NK-92 treated with Interleukin-12 subunit alpha and Interleukin-12 subunit beta, amount 100 ng/mL, for 24 hours (cell line): ENCODE data around the gene FBXO34.
"Not testable (repeated sequence)": the region's sequence is repeated elsewhere in the genome, so short reads cannot be mapped to it uniquely, and the experiment has no call there.

ENCODE experiments used
- DNase-seq: peaks from one replicate; lab custom pipeline; 2025; lab: John Stamatoyannopoulos, UW

The FBXO34 gene

DNA sequence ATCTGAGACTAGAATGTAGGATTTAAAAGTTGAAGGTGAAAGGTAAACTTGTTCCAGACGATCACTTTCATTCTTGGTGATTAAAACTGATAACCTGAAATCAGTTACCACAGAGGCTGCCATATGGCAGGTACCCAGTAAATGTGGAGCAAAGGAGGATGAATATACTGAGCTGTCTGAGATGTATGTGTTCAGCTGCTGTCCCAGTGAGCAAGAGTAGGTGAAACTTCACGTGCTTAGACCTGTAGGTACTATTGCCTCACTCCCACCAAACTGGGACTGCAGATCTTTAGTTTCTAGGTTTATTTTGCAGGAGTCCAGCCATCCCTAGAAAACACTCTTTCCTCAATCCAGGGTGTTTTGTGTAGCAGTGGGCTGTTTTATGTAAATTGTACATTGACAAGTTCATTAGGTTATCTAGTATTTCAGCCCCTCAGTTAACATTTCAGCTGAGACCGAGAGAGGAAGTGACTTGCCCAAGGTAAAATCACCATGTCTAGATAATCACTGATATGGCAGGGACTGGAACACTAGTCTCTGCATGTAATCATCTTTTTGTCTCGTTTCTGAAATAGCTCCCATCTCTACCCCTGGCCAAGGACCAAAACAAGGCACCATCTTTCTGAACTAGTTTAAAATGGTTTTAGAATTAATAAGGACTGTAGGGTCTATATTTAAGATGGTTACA lies 77.7 kb downstream of the FBXO34 start:
- no peak for DNase-seq

DNA sequence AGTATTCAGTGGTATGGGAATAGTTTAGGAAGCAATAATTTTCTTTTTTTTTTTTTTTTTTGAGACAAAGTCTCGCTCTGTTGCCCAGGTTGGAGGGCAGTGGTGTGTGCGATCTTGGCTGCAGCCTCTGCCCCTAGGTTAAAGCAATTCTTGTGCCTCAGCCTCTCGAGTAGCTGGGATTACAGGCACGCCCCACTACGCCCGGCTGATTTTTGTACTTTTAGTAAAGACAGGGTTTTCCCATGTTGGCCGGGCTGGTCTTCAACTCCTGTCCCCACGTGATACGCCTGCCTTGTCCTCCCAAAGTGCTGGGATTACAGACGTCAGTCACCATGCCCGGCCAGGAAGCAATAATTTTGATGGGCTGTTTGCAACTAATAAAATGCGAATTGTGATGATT lies 78.3 kb downstream of the FBXO34 start:
- no peak for DNase-seq

DNA sequence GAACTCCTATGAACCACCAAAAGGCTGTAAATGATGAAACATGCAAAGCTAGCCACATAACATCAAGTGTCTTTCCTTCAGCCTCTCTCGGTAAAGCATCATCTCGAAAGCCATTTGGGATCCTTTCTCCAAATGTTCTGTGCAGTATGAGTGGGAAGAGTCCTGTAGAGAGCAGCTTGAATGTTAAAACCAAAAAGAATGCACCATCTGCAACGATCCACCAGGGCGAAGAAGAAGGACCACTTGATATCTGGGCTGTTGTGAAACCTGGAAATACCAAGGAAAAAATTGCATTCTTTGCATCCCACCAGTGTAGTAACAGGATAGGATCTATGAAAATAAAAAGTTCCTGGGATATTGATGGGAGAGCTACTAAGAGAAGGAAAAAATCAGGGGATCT lies 79.2 kb downstream of the FBXO34 start:
- no peak for DNase-seq

DNA sequence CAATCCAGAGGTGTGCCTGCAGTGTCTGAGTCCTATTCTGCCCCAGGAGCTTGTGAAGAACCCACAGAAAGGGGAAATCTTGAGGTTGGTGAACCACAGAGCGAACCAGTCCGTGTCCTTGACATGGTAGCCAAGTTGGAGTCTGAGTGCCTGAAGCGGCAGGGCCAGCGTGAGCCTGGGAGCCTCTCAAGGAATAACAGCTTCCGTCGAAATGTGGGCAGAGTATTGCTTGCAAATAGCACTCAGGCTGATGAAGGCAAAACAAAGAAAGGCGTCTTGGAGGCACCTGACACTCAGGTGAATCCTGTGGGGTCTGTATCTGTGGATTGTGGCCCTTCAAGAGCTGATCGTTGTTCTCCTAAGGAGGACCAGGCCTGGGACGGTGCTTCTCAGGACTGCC lies 79.9 kb downstream of the FBXO34 start:
- no peak for DNase-seq

DNA sequence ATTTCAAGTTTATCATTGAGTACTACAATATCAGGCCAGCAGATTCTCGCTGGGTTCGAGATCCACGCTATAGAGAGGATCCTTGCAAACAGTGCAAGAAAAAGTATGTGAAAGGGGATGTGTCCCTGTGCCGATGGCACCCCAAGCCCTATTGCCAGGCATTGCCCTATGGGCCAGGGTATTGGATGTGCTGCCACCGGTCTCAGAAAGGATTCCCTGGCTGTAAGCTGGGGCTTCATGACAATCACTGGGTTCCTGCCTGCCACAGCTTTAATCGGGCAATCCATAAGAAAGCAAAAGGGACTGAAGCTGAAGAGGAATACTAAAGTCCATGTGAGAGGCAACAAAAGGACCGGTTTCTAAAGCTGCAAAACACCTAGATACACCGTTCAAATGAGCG lies 81.0 kb downstream of the FBXO34 start:
- no peak for DNase-seq

DNA sequence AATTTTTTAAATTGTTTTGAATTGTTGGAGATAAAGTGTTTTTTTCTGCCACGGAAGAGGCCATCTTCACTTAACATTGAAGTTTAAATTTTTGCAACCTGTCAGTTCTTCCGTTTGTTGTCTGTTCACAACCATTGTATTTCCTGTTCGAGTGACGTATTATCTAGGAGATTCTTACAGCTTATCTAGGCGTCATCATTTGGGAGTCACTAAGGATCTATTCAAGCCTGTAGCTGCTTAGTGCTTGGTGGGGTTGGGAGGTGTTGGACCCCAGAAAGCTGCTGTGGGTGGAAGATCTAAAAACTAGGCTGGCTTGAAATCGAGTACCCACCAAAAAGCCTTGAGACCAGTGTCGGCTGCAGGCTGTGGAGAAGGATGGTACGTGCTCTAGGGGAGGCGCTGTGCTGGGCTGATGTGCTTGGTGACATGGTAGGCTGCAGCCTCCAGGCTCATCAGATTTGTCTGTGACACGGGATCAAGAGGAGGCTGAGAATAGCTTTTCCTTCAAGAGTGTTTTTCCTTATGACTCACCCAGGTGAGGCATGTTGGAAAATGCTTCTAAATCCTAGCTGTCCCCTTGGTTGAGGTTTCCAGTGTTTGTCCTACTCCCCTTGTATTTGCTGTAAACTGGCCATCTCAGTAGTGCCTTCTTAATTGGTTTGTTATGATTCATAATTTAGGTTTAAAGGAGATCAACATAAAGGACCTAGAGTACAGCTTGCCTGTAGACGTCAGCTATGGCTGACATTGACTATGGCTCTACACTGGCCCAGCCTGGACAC lies 82.7 kb downstream of the FBXO34 start:
- no peak for DNase-seq

DNA sequence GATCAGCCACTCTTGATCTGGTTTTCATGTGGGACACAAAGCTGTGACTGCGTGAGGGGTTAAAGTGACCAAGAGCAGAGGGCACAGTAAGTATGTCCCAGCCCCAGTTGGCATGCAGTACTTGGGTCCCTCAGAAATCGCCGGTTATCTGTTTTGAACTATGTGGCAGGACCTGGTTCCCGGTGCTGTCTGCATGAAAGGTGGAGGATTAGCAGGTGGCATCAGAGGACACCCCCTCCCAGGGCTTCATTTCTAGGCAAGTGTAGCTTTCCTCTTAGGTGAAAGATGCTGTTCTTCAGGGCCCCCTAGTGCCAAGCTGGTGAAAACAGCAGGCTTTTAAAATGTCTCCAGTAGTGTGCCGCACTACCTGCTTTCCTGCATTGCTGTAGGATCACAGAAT lies 83.3 kb downstream of the FBXO34 start:
- DNase-seq = peak; percentile 28

DNA sequence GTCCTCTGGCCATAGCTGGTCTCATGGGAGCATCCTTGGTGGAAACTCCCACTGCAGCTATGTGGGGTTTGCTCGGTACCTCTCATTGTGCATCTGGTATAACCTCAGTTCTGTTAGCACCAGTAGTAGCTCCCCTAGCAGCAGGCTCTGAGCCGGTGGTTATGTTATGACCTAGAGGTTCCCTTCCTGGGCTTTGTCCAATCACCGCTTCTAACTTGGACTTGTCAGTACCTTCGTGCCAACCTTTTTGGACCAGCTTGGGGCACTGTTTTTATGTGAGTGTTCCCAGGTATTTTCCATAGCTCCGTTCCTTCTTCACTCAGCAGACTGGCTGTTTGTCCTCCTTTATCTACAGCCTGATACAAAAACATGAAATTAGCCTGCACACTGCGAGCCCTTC lies 84.7 kb downstream of the FBXO34 start:
- no peak for DNase-seq

DNA sequence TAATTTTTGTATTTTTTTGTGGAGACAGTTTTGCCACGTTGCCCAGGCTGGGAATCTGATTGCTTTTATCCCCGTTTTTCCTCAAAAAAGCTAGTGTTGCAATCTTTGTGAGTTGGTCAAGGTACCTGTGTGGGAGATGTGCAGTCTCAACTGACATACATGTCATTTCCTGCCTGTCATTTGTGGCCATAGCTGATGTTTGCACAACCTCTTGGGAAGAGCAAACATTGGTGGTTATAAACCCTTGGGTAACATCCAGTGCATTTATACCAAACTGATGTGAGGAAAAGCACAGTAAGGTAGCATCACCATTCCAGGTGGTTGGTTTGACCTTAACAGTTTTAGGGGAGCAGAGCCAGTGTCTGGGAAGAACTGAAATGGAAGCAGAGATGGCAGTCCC lies 85.7 kb downstream of the FBXO34 start:
- no peak for DNase-seq

DNA sequence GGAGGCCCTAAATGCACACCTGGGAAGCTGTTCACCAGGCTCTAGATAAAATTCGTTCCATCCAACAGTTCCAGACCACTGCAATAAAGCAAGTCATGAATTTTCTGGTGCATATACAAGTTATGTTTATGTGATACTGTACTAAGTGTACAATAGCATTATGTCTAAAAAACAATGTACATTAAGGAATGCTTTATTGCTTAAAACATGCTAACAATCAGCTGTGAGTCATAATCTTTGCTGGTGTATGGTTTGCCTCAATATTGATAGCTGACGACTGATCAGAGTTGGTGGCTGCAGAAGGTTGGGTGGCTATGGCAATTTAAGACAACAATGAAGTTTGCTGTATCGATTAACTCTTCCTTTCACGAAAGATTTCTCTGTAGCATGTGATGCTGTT lies 88.1 kb downstream of the FBXO34 start:
- no peak for DNase-seq

DNA sequence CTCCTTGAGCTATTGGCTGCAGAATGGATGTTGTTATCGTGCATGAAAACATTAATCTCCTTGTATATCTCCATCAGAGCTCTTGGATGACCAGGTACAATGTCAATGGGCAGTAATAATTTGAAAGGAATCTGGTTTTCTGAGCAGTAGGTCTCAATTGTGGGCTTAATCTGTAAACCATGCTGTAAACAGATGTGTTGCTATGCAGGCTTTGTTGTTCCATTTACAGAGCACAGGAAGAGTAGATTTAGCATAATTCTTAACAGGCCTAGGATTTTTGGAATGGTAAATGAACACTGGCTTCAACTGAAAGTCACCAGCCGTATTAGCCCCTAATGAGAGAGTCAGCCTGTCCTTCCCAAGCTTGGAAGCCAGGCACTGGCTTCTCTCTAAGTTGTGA lies 90.0 kb downstream of the FBXO34 start:
- no peak for DNase-seq

DNA sequence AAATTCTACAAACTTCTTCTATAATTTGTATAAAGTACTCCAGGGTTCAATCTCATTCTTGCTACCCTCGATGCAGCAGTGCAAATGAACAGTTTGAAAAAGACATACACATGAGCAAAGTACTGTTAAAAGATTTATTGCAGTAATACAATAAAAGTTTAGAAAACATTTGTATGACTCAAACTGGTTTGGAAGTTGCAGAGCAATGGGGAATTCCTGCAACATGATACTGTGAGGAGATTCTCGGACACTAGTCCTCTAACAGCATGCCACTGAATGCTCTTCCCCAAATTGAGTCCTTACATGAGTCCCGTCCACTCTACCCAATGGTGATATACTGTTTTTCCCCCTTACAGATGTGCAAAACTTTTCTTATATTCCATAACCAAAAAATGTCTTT lies 95.0 kb downstream of the FBXO34 start:
- no peak for DNase-seq

DNA sequence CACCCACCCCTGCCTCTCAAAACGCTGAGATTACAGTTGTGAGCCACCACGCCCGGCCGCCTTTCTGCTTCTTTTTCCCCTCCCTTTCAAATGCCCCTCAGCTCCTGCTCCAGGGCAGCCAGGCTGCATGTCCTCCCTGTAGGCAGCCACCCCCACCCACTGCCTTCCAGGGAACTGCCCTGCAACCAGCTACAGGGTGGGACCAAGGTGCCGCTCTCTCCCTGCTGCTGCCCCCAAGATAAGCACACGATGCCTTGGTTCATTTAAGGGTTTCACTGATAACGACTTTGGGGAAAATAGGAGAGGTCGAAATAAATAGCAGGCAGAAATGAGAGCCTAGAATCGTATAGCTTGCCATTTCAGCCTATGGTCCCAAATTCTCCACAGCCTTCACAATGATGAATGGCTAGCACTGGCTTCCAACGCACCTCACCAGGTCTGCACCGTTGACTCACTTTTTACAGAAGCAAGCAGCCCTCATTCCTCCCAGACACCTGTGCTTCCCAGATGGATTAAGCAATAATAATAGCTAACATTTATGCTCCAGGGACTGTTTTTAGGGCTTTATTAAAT lies 99.7 kb downstream of the FBXO34 start:
- no peak for DNase-seq

DNA sequence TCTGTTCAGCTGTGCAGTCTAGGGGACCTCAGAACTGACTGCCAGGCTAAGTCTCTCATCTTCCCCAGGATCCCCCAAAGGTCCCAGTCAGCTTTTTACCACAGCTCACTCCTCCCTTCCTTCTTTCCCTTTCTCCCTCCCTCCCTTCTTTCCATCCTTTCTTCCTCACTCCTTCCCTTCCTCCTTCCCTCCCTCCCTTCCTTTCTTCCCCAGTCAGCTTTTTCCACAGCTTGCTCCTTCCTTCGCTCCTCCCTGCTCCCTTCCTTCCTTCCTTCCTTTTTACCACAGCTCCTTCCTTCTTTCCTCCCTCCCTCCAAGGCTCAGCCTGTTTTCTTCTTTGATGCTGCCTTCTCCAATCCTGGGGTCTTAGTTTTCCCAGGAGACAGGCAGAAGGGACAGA lies 101.2 kb downstream of the FBXO34 start:
- DNase-seq = no peak

DNA sequence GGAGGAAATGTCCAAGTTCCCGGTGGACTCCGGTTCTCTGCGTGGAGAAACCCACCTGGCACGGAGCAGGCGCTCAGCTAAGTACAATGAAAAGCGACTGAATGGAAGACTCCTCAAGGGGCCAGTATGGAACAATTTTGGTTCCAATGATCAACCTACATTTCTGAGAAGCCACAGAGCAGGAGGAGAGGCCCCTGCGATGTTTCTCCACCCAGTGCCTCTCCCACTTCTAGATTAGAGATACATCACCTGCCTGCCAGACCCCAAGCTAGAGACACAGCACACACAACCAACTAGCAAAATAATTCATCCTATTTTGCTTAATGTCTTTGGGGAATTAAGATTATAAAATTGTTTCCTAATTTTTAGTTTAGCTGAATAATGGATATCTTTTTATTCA lies 101.6 kb downstream of the FBXO34 start:
- no peak for DNase-seq

DNA sequence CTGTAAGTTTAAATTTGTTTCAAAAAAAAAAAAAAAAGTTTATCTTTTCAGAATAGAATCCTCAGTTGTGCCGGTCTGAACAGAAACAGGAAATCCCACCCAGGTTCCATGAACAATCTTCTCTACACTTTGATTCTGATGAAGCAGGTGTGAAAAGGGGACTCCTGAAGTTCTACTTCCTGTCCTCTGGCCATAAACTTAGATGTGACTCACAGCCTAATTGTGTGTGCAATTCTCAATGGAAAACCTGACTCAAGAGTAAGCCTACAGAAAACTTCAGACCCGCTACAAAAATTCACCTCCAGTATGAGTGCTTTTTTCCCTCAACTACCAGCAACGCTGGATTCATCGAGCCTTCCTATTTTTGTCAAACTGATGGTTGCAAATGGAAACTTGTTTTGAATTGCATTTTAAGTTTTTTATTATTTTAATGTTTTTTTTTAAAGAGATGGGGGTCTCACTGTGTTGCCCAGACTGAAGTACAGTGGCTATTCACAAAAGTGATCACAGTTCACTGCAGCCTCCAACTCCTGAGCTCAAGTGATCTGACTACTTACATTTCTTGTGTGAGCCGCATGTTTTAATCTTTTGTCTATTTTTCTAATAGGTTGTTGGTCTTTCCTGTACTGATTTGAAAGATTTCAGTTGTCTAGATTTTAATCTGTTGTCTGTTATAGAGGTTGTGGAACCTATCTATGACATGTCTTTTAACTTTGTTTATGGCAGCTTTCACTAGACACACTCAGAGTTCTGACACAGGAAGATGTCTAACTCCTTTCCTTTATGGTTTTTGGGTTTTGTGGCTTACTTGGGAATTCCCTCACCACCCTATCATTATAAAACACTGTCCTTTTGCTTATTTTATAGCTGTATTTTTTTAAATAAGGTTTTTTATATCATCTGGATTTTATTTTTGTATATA lies 102.8 kb downstream of the FBXO34 start:
- no peak for DNase-seq

DNA sequence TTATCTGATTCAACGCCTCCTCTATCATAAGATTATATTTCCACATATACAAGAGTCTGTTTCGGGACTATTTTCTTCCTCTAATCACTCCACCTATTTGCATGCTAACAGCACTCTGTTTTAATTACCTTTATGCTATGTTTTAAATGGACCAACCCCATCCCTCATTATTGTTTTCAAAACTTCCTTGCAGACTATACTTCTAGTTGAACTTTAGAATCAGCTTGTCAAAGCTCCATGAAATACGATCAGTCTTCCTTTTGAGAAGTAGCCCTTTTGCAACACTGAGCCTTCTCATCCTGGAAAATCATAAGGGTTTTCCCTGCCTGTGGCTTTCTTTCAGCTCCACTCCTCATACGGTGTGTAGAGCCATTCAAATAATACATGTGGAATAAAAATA lies 103.5 kb downstream of the FBXO34 start:
- no peak for DNase-seq

DNA sequence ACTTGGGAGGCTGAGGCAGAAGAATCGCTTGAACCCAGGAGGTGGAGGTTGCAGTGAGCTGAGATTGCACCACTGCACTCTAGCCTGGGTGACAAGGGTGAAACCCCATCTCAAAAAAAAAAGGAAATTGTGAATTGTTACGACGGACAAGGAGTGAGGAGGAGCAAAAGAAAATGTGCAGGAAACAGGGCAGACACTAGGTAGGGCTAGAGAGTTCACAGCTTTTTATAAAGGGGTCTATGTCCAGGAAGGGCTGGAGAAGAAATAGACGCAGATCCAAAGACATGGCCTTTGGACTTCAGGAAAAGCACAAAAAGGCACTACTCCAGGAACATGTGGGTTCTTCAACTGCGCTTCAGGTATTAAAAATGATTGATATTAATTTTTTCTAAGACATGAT lies 106.0 kb downstream of the FBXO34 start:
- no peak for DNase-seq

DNA sequence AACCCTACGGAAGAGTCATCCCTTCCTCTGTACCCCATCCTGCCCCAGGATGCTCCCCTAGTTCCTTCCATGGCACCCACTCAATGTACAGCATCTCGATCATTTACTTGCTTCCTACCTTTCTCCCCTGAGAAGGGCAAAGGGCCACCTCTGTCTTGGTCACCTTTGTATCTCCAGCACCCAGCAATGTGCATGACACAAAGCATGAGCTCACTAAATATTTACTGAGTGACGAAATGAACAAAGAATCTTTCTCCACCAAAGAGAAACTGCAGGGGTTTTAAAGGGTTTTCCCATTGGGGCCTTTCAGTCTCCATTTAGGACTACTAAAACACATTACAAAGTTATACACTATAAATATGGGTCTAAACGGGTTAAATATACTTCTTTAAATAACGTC lies 109.8 kb downstream of the FBXO34 start:
- DNase-seq = no peak

DNA sequence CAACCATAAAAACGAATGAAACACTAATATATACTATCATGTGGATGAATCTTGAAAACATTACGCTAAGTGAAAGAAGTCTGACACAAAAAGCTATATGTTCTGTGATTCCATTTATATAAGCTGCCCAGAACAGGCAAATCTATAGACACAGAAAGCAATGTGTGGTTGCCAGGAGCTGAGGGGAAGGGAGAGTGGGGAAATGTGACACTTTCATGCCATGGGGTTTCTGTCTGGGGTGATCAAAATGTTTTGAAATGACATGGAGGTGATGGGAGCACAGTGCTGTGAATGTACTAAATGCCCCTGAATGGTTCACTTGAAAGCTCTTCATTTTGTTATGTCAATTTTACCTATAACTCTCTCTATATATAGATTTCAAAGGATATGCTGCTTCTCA lies 110.3 kb downstream of the FBXO34 start:
- DNase-seq = no peak

DNA sequence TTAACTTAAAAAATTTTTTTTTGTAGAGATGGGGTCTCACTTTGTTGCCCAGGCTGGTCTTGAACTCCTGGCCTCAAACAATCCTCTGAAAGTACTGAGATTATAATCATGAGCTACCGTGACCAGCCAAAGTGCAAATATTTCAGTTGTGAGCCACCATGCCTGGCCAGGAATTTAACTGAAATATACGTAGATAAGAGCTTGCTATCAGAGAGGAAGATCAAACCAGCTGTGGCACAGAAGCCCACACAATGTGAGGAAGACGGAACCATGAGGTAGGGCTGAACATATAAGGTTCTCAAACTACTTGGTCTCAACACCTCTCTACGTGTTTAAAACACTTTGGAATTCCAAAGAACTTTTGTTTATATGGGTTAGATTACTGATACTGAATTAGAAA lies 111.3 kb downstream of the FBXO34 start:
- DNase-seq = no peak

DNA sequence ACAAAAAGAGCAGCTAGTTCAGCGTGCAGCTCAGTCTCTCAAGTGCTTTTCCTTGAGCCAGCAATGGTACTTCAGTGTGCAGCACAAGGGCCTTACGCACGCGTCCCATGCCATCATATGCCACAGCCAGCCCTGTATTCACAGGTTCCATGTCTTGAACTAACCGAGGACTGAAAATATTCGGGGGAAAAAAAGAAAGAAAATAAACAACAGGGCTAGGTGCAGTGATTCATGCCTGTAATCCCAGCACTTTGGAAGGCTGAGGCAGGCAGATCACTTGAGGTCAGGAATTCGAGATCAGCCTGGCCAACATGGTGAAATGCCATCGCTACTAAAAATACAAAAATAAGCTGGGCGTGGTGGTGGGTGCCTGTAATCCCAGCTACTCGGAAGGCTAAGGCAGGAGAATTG lies 111.8 kb downstream of the FBXO34 start:
- not testable (repeated sequence) for DNase-seq
